K562 (cell line): ENCODE measurements around the gene PPM1H. TPM values are rescaled to one million over a fixed set of nuclear protein-coding genes. Genes with fewer than 3 reads are reported as not detected.

ENCODE experiments used
- ATAC-seq: fragments of 200-7000 bp; cut with Tn5 transposase; 3 replicates; pipeline ENCODE4 v1.9.1; 2020; ENCODE audit warnings: moderate library complexity
- BruUV-seq: library from RNA; stranded (reverse); fragments of 400-500 nt; replicated peaks from 2 replicates; lab custom pipeline; 2021; lab: Mats Ljungman, UMichigan
- CTCF ChIA-PET: fragments of 300-600 bp; formaldehyde crosslinking; extraction: SDS; loops from one replicate; lab custom pipeline; 2021; ENCODE audit warnings: low intra/inter-chr PET ratio; lab: Yijun Ruan, JAX
- POLR2A ChIA-PET: fragments of 300-600, 350-650 bp; sonication (Branson Sonifier 250); formaldehyde crosslinking; extraction: SDS; loops from one replicate; lab custom pipeline; 2021; ENCODE audit warnings: antibody characterized with exemption, inconsistent platforms; lab: Yijun Ruan, JAX
- DNase-seq, 4 experiments: peaks; one replicate each; pipeline versions ENCODE4 v3.0.0 to v3.0.0-alpha.2; 2011 to 2018; ENCODE audit warnings: low spot score in 3 of 4, mixed read lengths in 3 of 4; ENCODE audit errors: extremely low read depth in 1 of 4
- FAIRE-seq: peaks from 2 replicates; lab custom pipeline; 2011; peaks lifted over from hg19 to GRCh38; lab: Jason Lieb, UNC
- H2AFZ ChIP-seq: 2 replicates; pipeline ENCODE4 v1.6.0; 2011; ENCODE audit warnings: low read depth, low read length, control low read depth, inconsistent platforms
- H3K27ac ChIP-seq: fragments of 200-600 bp; 3 replicates; pipeline ENCODE4 v1.8.0; 2011; ENCODE audit warnings: low read depth, mild to moderate bottlenecking, control low read depth, inconsistent platforms, low read length, moderate library complexity, mixed read lengths; ENCODE audit errors: extremely low read depth
- H3K27me3 ChIP-seq, 2 experiments: fragments of 300-600 bp in 1 of 2; 2 replicates in 1 of 2; 3 replicates in 1 of 2; pipeline versions ENCODE4 v1.6.0 to v1.8.0; 2011; ENCODE audit warnings: inconsistent platforms in 2 of 2, low read length in 2 of 2, mild to moderate bottlenecking in 1 of 2, mixed read lengths in 1 of 2, moderate library complexity in 1 of 2; ENCODE audit not compliant: control insufficient read depth in 2 of 2, insufficient read depth in 2 of 2
- H3K36me3 ChIP-seq: fragments of 300-600 bp; 3 replicates; pipeline ENCODE4 v1.8.0; 2011; ENCODE audit warnings: mild to moderate bottlenecking, low read length, inconsistent platforms; ENCODE audit not compliant: control insufficient read depth, insufficient read depth
- H3K4me1 ChIP-seq, 2 experiments: fragments of 200-600 bp in 1 of 2; replicated peaks in 1 of 2; 2 replicates in 1 of 2; 3 replicates in 1 of 2; pipeline versions ENCODE4 v1.5.1 to v1.8.0; 2011; ENCODE audit warnings: inconsistent platforms in 2 of 2, low read length in 2 of 2, mild to moderate bottlenecking in 1 of 2, mixed read lengths in 1 of 2, moderate library complexity in 1 of 2; ENCODE audit not compliant: control insufficient read depth in 2 of 2, insufficient read depth in 2 of 2
- H3K4me2 ChIP-seq: 2 replicates; pipeline ENCODE4 v1.6.1; 2011; ENCODE audit warnings: low read length, control low read depth, inconsistent platforms, mixed read lengths; ENCODE audit not compliant: insufficient read depth
- H3K4me3 ChIP-seq: fragments of 200-600 bp; sonication (generic), shearing (Covaris generic); 2 replicates; pipeline ENCODE4 v1.5.1; 2016; ENCODE audit warnings: control low read depth, inconsistent platforms
- H3K79me2 ChIP-seq: fragments of 200-600 bp; 3 replicates; pipeline ENCODE4 v1.8.0; 2011; ENCODE audit warnings: low read length, inconsistent platforms; ENCODE audit not compliant: control insufficient read depth, insufficient read depth
- H3K9ac ChIP-seq, 2 experiments: 2 replicates each; pipeline versions ENCODE4 v1.6.0 to v1.6.1; 2011; ENCODE audit warnings: low read depth in 2 of 2, low read length in 2 of 2, control low read depth in 1 of 2, inconsistent platforms in 1 of 2, mild to moderate bottlenecking in 1 of 2, mixed read lengths in 1 of 2; ENCODE audit not compliant: insufficient read depth in 1 of 2
- H3K9me1 ChIP-seq: one replicate; pipeline ENCODE4 v1.6.0; 2011; ENCODE audit warnings: inconsistent platforms, mild to moderate bottlenecking, low read length, moderate library complexity; ENCODE audit not compliant: control insufficient read depth, insufficient read depth
- H3K9me3 ChIP-seq: replicated peaks from 2 replicates; pipeline ENCODE4 v1.5.1; 2011; ENCODE audit warnings: low read depth, low read length, inconsistent platforms; ENCODE audit not compliant: control insufficient read depth, insufficient read depth
- H4K20me1 ChIP-seq: replicated peaks from 2 replicates; pipeline ENCODE4 v1.6.1; 2011; ENCODE audit warnings: low read length, inconsistent platforms, mixed read lengths; ENCODE audit not compliant: control insufficient read depth, insufficient read depth
- BDP1 ChIP-seq: IDR thresholded peaks from 3 replicates; pipeline ENCODE4 v1.6.1; 2011; ENCODE audit not compliant: insufficient read length, insufficient read depth
- CBFB ChIP-seq: sonication (generic); formaldehyde crosslinking; IDR thresholded peaks from 2 replicates; pipeline ENCODE4 v1.4.0; 2020; ENCODE audit warnings: mild to moderate bottlenecking, missing genetic modification reagents
- ELF4 ChIP-seq: fragments of 450-650 bp; formaldehyde crosslinking; IDR thresholded peaks from 2 replicates; pipeline ENCODE4 v1.4.0; 2022; ENCODE audit warnings: missing genetic modification characterization
- ETV6 ChIP-seq, 3 experiments: fragments of 150-350 bp in 1 of 3; sonication (generic) in 1 of 3; formaldehyde crosslinking in 1 of 3; IDR thresholded peaks; 2 replicates each; pipeline versions ENCODE4 v1.6.1 to v1.8.0; 2014 to 2022; ENCODE audit warnings: borderline replicate concordance in 2 of 3, low read depth in 2 of 3, antibody characterized with exemption in 1 of 3, low read length in 1 of 3, mild to moderate bottlenecking in 1 of 3, missing genetic modification reagents in 1 of 3
- HCFC1 ChIP-seq: IDR thresholded peaks from 2 replicates; pipeline ENCODE4 v1.6.1; 2012; ENCODE audit warnings: low read depth, low read length, improper control_type of control experiment
- HIVEP1 ChIP-seq: fragments of 250-450 bp; sonication (Bioruptor Pico); IDR thresholded peaks from 2 replicates; pipeline ENCODE4 v1.4.0; 2020; ENCODE audit warnings: mild to moderate bottlenecking
- PHB ChIP-seq: fragments of 250-450 bp; sonication (Bioruptor Pico); IDR thresholded peaks from 2 replicates; pipeline ENCODE4 v1.5.0; 2021
- SNIP1 ChIP-seq: fragments of 450-650 bp; IDR thresholded peaks from 2 replicates; pipeline ENCODE4 v1.7.1; 2017; ENCODE audit warnings: low read depth, mild to moderate bottlenecking
- SRSF1 ChIP-seq: fragments of 200-400 bp; formaldehyde crosslinking; IDR thresholded peaks from 2 replicates; pipeline ENCODE4 v1.6.1; 2017; ENCODE audit warnings: mild to moderate bottlenecking, low read depth, low read length, moderate library complexity
- TARDBP ChIP-seq: fragments of 450-650 bp; IDR thresholded peaks from 2 replicates; pipeline ENCODE4 v1.6.1; 2016
- ZNF140 ChIP-seq: fragments of 250-450 bp; sonication (Bioruptor Pico); IDR thresholded peaks from 2 replicates; pipeline ENCODE4 v1.8.0; 2021; ENCODE audit warnings: moderate library complexity, mild to moderate bottlenecking, inconsistent platforms
- ZNF232 ChIP-seq: sonication (generic); formaldehyde crosslinking; IDR thresholded peaks from 2 replicates; pipeline ENCODE4 v1.8.0; 2022; ENCODE audit warnings: mild to moderate bottlenecking, missing genetic modification reagents
- ZNF384 ChIP-seq: IDR thresholded peaks from 2 replicates; pipeline ENCODE4 v1.6.1; 2012; ENCODE audit warnings: low read depth, low read length, improper control_type of control experiment
- ZNF668 ChIP-seq: fragments of 250-450 bp; sonication (Bioruptor Pico); IDR thresholded peaks from 2 replicates; pipeline ENCODE4 v1.8.0; 2022; ENCODE audit warnings: mild to moderate bottlenecking, inconsistent platforms
- WGBS: fragments of 100-300 bp; shearing (Covaris generic); methylation state at CpG from one replicate; pipeline ENCODE4 v1.1.6; 2016; ENCODE audit warnings: low coverage, mixed read lengths; ENCODE audit not compliant: insufficient coverage; ENCODE audit errors: missing lambda C conversion rate; 5-methylcytosine and 5-hydroxymethylcytosine counted together
- in situ Hi-C: fragments of 300-500 bp; cut with MboI; formaldehyde crosslinking; loops from 4 replicates; pipeline ENCODE4 v1.15.0; 2018; ENCODE audit warnings: inconsistent platforms, mixed read lengths
- intact Hi-C: fragments of 100-400 bp; cut with micrococcal nuclease; formaldehyde crosslinking; loops from 2 replicates; pipeline ENCODE4 v1.14.2; 2022
- polyA plus RNA-seq, 8 experiments: library from polyadenylated mRNA; depleted of rRNA in 4 of 8; stranded (reverse) in 5 of 8; unstranded in 3 of 8; fragments of >200 nt; fragmentation: Nextera tagmentation in 2 of 8; fragmentation: Illumina TruSeq in 1 of 8; extraction: Ambion mirVana in 2 of 8; extraction: Trizol in 1 of 8; gene quantifications; 2 replicates each; pipeline versions ENCODE4 v1.2.1 to v1.2.3, GENCODE V29; 2011 to 2014; ENCODE audit warnings: inconsistent platforms in 1 of 8, missing spikeins in 1 of 8
- total RNA-seq, 7 experiments: library from RNA; depleted of rRNA in 6 of 7; stranded (reverse); fragments of >200 nt in 6 of 7; fragmentation: Illumina TruSeq in 2 of 7; extraction: Trizol in 2 of 7; gene quantifications; 2 replicates each; pipeline versions ENCODE4 v1.2.1 to v1.2.3, GENCODE V29; 2011 to 2021; ENCODE audit warnings: low replicate concordance in 1 of 7
- TF ChIP-seq, protein P1 (sequence below): IDR thresholded peaks from 2 replicates; pipeline ENCODE4 v1.6.1; 2016; ENCODE audit warnings: missing genetic modification characterization, missing compliant biosample characterization

Gene PPM1H
- total and polyA plus RNA-seq, 9 of the 15 experiments (the other 6 are each of a cell fraction or from before 2014, with no cell fraction given), result 5.3 to 29.3 (median 11.3) TPM

DNA sequence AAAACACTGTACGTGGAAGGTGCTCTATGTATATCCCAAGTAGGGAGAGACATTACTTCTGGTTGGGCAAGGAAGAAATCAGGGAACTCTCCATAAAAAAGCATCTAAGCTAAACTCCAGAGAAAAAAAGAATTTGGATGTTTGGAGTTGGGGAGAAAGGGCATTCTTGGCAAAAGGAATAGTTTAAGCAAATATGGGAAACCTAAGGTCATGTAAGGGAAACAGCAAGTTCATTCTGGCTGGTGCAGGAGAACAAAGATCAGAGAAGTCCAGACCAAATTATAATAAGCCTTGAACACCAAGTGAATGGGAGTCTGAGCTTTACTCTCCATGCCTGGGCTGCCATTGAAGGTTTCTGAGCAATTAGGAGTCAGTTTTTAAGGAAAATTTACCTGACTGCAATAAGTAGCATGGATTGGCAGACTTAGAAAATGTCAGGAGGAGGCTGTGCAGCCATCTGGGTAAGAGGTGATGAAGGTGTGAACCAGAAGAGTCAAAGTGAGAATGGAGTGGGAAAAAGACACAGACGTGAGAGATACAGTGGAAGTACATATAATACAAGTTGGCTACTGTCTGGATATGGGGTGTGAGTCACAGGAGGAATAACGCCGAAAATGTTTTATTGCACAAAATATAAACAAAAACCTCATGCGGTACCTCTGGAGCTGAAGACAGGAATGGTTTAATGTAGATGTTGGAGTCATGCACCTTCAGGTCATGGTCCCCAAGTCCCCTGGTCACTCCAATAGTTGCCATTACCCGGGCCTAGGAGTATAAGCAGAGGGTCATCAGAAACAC lies 245.7 kb downstream of the PPM1H start:
- ChIA-PET CTCF (no interaction called here), POLR2A (interaction anchor here (0.7 to 1.0 kb wide), 4 partner anchors 9 to 23 kb away, joined by 3 read pairs; no protein-coding TSS in a partner anchor)
- H2AFZ ChIP-seq, result no peak overlapping the region
- TF ChIP-seq HIVEP1 (no peak), TARDBP (no peak), CBFB (CRISPR knock-in tag) (no peak), PHB (no peak), BDP1 (no peak), SNIP1 (no peak), ETV6 (IDR thresholded peaks at IDR 0.05; ENCODE audit: borderline replicate concordance in 1 of 2, low read depth in 2 of 2, low read length in 1 of 2) (no peak), ETV6 (CRISPR knock-in tag; IDR thresholded peaks at IDR 0.05; ENCODE audit: borderline replicate concordance) (no peak), ELF4 (no peak), ZNF384 (no peak), HCFC1 (no peak), ZNF668 (CRISPR knock-in tag) (no peak), ZNF140 (CRISPR knock-in tag) (no peak), ZNF232 (CRISPR knock-in tag) (no peak), SRSF1 (no peak)
- TF ChIP-seq, protein P1, sequence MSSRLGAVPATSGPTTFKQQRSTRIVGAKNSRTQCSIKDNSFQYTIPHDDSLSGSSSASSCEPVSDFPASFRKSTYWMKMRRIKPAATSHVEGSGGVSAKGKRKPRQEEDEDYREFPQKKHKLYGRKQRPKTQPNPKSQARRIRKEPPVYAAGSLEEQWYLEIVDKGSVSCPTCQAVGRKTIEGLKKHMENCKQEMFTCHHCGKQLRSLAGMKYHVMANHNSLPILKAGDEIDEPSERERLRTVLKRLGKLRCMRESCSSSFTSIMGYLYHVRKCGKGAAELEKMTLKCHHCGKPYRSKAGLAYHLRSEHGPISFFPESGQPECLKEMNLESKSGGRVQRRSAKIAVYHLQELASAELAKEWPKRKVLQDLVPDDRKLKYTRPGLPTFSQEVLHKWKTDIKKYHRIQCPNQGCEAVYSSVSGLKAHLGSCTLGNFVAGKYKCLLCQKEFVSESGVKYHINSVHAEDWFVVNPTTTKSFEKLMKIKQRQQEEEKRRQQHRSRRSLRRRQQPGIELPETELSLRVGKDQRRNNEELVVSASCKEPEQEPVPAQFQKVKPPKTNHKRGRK, result no peak
- intact Hi-C loops, result no loop called here
- H3K9me1 ChIP-seq, result no peaks in the 10 kb centered on the region
- no peak overlapping the region for H3K4me2 ChIP-seq
- H3K79me2 ChIP-seq, result no peaks in the 10 kb centered on the region
- H3K36me3 ChIP-seq, result peaks cover 28% of the 10 kb centered on the region; the same call in 1 of the 3 replicates
- WGBS, result 57% methylated on average over 6 of the region's 6 CpGs
- H3K27ac ChIP-seq, result no peak overlapping the region
- ATAC-seq (no peak), FAIRE-seq (no peak), DNase-seq (no peak)
- H3K27me3 ChIP-seq, result no peaks in the 10 kb centered on the region
- in situ Hi-C loops, result no loop called here
- H4K20me1 ChIP-seq, result no peaks in the 10 kb centered on the region
- no peak overlapping the region for H3K4me3 ChIP-seq
- H3K9ac ChIP-seq, result no peak overlapping the region
- no peaks in the 10 kb centered on the region for H3K9me3 ChIP-seq
- H3K4me1 ChIP-seq, result no peaks in the 10 kb centered on the region
- BruUV-seq, result no TSS peak
